ENCODE data around the gene COX20.

DNA sequence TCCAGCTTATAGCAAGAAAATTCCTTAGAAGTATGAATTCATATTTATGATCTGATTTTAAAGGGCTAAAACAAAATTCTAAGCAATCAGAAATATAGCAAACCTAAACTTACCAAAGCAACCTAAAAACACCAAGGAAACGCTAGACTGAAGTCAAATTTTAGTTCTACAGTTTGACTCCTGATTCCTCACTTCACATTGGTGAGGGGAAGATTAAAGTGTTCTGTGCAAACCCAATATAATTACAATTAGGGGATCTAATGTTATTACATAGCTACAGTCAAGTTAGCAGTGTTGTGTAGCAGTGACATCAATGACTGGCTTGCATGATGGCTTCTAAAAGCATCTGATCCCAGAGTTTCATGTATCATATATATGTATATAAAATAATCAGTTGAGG lies 17.2 kb downstream of the COX20 start:
- TF ChIP-seq POLR2AphosphoS5 (IDR thresholded peaks at IDR 0.05; ENCODE audit: low read length) (peak; percentile 67), SP1 (IDR thresholded peaks at IDR 0.05; ENCODE audit: low read depth, low read length) (no peak), HDGF (IDR thresholded peaks at IDR 0.05) (no peak)
- TF ChIP-seq, protein P1, sequence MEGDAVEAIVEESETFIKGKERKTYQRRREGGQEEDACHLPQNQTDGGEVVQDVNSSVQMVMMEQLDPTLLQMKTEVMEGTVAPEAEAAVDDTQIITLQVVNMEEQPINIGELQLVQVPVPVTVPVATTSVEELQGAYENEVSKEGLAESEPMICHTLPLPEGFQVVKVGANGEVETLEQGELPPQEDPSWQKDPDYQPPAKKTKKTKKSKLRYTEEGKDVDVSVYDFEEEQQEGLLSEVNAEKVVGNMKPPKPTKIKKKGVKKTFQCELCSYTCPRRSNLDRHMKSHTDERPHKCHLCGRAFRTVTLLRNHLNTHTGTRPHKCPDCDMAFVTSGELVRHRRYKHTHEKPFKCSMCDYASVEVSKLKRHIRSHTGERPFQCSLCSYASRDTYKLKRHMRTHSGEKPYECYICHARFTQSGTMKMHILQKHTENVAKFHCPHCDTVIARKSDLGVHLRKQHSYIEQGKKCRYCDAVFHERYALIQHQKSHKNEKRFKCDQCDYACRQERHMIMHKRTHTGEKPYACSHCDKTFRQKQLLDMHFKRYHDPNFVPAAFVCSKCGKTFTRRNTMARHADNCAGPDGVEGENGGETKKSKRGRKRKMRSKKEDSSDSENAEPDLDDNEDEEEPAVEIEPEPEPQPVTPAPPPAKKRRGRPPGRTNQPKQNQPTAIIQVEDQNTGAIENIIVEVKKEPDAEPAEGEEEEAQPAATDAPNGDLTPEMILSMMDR (IDR thresholded peaks at IDR 0.05 in 2 of 3, conservative IDR thresholded peaks at IDR 0.05 in 1 of 3; ENCODE audit: control insufficient read depth in 2 of 3, extremely low read depth in 1 of 3, insufficient read depth in 1 of 3, low read depth in 3 of 3, low read length in 3 of 3): no peak
- TF ChIP-seq, protein P2, sequence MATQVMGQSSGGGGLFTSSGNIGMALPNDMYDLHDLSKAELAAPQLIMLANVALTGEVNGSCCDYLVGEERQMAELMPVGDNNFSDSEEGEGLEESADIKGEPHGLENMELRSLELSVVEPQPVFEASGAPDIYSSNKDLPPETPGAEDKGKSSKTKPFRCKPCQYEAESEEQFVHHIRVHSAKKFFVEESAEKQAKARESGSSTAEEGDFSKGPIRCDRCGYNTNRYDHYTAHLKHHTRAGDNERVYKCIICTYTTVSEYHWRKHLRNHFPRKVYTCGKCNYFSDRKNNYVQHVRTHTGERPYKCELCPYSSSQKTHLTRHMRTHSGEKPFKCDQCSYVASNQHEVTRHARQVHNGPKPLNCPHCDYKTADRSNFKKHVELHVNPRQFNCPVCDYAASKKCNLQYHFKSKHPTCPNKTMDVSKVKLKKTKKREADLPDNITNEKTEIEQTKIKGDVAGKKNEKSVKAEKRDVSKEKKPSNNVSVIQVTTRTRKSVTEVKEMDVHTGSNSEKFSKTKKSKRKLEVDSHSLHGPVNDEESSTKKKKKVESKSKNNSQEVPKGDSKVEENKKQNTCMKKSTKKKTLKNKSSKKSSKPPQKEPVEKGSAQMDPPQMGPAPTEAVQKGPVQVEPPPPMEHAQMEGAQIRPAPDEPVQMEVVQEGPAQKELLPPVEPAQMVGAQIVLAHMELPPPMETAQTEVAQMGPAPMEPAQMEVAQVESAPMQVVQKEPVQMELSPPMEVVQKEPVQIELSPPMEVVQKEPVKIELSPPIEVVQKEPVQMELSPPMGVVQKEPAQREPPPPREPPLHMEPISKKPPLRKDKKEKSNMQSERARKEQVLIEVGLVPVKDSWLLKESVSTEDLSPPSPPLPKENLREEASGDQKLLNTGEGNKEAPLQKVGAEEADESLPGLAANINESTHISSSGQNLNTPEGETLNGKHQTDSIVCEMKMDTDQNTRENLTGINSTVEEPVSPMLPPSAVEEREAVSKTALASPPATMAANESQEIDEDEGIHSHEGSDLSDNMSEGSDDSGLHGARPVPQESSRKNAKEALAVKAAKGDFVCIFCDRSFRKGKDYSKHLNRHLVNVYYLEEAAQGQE (IDR thresholded peaks at IDR 0.05; ENCODE audit: low read depth, low read length): no peak
